Measurements from ENCODE around the gene SLC9A5.

The SLC9A5 gene

GRCh38 chr16:67201411-67202345 lies 47.1 kb upstream of the SLC9A5 start:
- DNase-seq (ENCODE audit: low read depth, low spot score) = no peak
- no peak overlapping the region for H3K4me3 ChIP-seq (ENCODE audit: low read depth, low read length)
- CTCF ChIA-PET = interaction anchor here (0.8 to 1.0 kb wide), 2 partner anchors 12 to 48 kb away, joined by 3 read pairs; no protein-coding TSS in a partner anchor
- POLR2A ChIA-PET = interaction anchor here (0.6 kb wide), 2 partner anchors 22 to 25 kb away, joined by 3 read pairs; no protein-coding TSS in a partner anchor
- TF ChIP-seq, protein P1, sequence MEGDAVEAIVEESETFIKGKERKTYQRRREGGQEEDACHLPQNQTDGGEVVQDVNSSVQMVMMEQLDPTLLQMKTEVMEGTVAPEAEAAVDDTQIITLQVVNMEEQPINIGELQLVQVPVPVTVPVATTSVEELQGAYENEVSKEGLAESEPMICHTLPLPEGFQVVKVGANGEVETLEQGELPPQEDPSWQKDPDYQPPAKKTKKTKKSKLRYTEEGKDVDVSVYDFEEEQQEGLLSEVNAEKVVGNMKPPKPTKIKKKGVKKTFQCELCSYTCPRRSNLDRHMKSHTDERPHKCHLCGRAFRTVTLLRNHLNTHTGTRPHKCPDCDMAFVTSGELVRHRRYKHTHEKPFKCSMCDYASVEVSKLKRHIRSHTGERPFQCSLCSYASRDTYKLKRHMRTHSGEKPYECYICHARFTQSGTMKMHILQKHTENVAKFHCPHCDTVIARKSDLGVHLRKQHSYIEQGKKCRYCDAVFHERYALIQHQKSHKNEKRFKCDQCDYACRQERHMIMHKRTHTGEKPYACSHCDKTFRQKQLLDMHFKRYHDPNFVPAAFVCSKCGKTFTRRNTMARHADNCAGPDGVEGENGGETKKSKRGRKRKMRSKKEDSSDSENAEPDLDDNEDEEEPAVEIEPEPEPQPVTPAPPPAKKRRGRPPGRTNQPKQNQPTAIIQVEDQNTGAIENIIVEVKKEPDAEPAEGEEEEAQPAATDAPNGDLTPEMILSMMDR (IDR thresholded peaks at IDR 0.05; ENCODE audit: insufficient read depth, low read length, missing control alignments) = no peak

- POLR2A ChIA-PET = interaction anchor here (0.6 kb wide), 2 partner anchors 21 to 24 kb away, joined by 3 read pairs; no protein-coding TSS in a partner anchor
- TF ChIP-seq, protein P1 (IDR thresholded peaks at IDR 0.05; ENCODE audit: insufficient read depth, low read length, missing control alignments) = no peak
- no peak overlapping the region for H3K4me3 ChIP-seq (ENCODE audit: low read depth, low read length)
- DNase-seq (ENCODE audit: low read depth, low spot score) = no peak
- CTCF ChIA-PET = interaction anchor here (0.8 to 1.0 kb wide), 2 partner anchors 9 to 13 kb away, joined by 3 read pairs; no protein-coding TSS in a partner anchor
Observed at GRCh38 chr16:67202426-67202825, 46.4 kb upstream of the SLC9A5 start.

- TF ChIP-seq, protein P1 (IDR thresholded peaks at IDR 0.05; ENCODE audit: insufficient read depth, low read length, missing control alignments) = no peak
- no peak for DNase-seq (ENCODE audit: low read depth, low spot score)
- ChIA-PET CTCF (interaction anchor here (0.8 kb wide), 1 partner anchor 10 kb away, joined by 3 read pairs; no protein-coding TSS in a partner anchor), POLR2A (no interaction called here)
- H3K4me3 ChIP-seq (ENCODE audit: low read depth, low read length) = no peak overlapping the region
Observed at GRCh38 chr16:67202956-67203493, 45.8 kb upstream of the SLC9A5 start.

GRCh38 chr16:67204076-67204475 lies 44.7 kb upstream of the SLC9A5 start:
- TF ChIP-seq, protein P1 (IDR thresholded peaks at IDR 0.05; ENCODE audit: insufficient read depth, low read length, missing control alignments) = no peak
- no peak for DNase-seq (ENCODE audit: low read depth, low spot score)
- ChIA-PET CTCF (interaction anchor here (0.6 kb wide), 1 partner anchor 94 kb away, joined by 3 read pairs; no protein-coding TSS in a partner anchor), POLR2A (interaction anchor here (2.1 kb wide), 1 partner anchor 23 kb away, joined by 6 read pairs; the partner anchor contains the start of gene TMEM208)
- H3K4me3 ChIP-seq (ENCODE audit: low read depth, low read length) = no peak overlapping the region

- POLR2A ChIA-PET = interaction anchor here (0.5 kb wide), 1 partner anchor 316 kb away, joined by 3 read pairs; no protein-coding TSS in a partner anchor
- CTCF ChIA-PET = interaction anchor here (10.5 kb wide), 1 partner anchor 10 kb away, joined by 83 read pairs; the partner anchor contains the start of genes E2F4 and ELMO3
- no peak overlapping the region for H3K4me3 ChIP-seq (ENCODE audit: low read depth, low read length)
- TF ChIP-seq, protein P1 (IDR thresholded peaks at IDR 0.05; ENCODE audit: insufficient read depth, low read length, missing control alignments) = no peak
- DNase-seq (ENCODE audit: low read depth, low spot score) = no peak
Observed at GRCh38 chr16:67206129-67206837, 42.5 kb upstream of the SLC9A5 start.

All from AG04449 (cell line).